Upper lobe of left lung (tissue), 6 donors: ENCODE results near the gene ZNF506. TPM values are rescaled to one million over a fixed set of nuclear protein-coding genes. Genes with fewer than 3 reads are reported as not detected.
"Not testable (repeated sequence)": the region's sequence is repeated elsewhere in the genome, so short reads cannot be mapped to it uniquely, and the experiment has no call there.

Experiments used
- ATAC-seq, 2 donors: fragments of 200-7000 bp; cut with Tn5 transposase; one replicate each; pipeline ENCODE4 v1.9.1; 2022; ENCODE audit warnings: mild to moderate bottlenecking in 2 of 2, moderate library complexity in 2 of 2; ENCODE audit not compliant: low FRiP score in 2 of 2
- DNase-seq, 2 donors: peaks; one replicate each; pipeline ENCODE4 v3.0.0-alpha.2; 2019 to 2020
- H3K27ac ChIP-seq, 4 donors: fragments of 200-600 bp; sonication (generic); one replicate each; pipeline ENCODE4 v1.5.1; 2016 to 2019
- H3K27me3 ChIP-seq, 4 donors: fragments of 200-600 bp; sonication (generic); one replicate each; pipeline ENCODE4 v1.5.1; 2017 to 2019
- H3K36me3 ChIP-seq, 4 donors: fragments of 200-600 bp; sonication (generic); one replicate each; pipeline ENCODE4 v1.5.1; 2016 to 2019
- H3K4me1 ChIP-seq, 4 donors: fragments of 200-600 bp; sonication (generic); one replicate each; pipeline ENCODE4 v1.5.1; 2018 to 2019
- H3K4me3 ChIP-seq, 4 donors: fragments of 200-600 bp; sonication (generic); one replicate each; pipeline ENCODE4 v1.5.1; 2017 to 2019; ENCODE audit warnings: mild to moderate bottlenecking in 2 of 4, moderate library complexity in 1 of 4
- H3K9me3 ChIP-seq, 4 donors: fragments of 200-600 bp; sonication (generic); one replicate each; pipeline ENCODE4 v1.5.1; 2018 to 2019
- EP300 ChIP-seq, 4 donors: sonication (generic); formaldehyde crosslinking; IDR thresholded peaks; one replicate each; pipeline ENCODE4 v1.5.1; 2017; ENCODE audit warnings: antibody characterized with exemption in 4 of 4, control low read depth in 2 of 4
- POLR2A ChIP-seq, 4 donors: fragments of 450-650 bp; IDR thresholded peaks; one replicate each; pipeline ENCODE4 v1.5.1; 2016 to 2017; ENCODE audit warnings: antibody characterized with exemption in 4 of 4, mild to moderate bottlenecking in 2 of 4
- POLR2AphosphoS5 ChIP-seq, 2 donors: sonication (generic); formaldehyde crosslinking; IDR thresholded peaks; one replicate each; pipeline ENCODE4 v1.5.1; 2017; ENCODE audit warnings: antibody characterized with exemption in 2 of 2
- WGBS, 2 donors: methylation state at CpG; one replicate each; pipeline ENCODE4 v1.1.5; 2017 to 2018; 5-methylcytosine and 5-hydroxymethylcytosine counted together
- total RNA-seq, 6 donors: library from RNA; depleted of rRNA in 4 of 6; stranded (reverse); fragments of >200 nt in 4 of 6; gene quantifications; one replicate each; pipeline versions ENCODE4 v1.1.0 to v1.2.1, GENCODE V29; 2016 to 2021
- TF ChIP-seq, protein P1 (sequence below), 6 experiments: fragments of 450-650 bp in 4 of 6; fragments of 200-600 bp in 2 of 6; sonication (generic) in 2 of 6; IDR thresholded peaks; one replicate each; pipeline ENCODE4 v1.5.1; 2016 to 2019; ENCODE audit warnings: antibody characterized with exemption in 6 of 6
- donor health status: DM: no; HTN: no; CAD: no; lungs with moderate emphysema.
- donor health status: DM: no; HTN: yes; CAD: no; lungs with severe emphysema.

ZNF506 gene
- total RNA-seq, 6 donors from 2014 or later, result 13.2 to 47.1 (median 19.1) TPM

DNA sequence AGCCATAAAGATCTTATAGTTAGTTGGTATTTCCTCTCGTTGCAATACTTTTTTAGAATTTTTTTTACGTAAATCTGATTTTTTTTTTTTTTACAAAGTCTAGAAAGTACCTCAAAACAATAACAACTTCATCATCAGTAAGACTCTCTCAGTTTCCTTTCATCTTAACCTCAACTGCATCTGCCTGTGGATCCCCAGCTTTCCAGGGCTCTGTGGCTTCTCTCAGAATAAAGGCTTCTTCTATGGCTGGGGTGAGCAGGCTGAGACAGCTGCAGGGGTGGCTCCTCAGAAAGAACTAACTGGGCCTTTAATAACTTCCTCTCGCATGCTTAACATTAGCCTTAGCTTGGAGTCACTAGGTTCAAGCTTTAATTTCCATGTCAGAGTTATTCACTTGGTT, 4.2 kb downstream of the ZNF506 start:
- WGBS, 2 donors, result 87 to 89% methylated on average over 3 of the region's 3 CpGs
- TF ChIP-seq POLR2A (IDR thresholded peaks at IDR 0.05) (no peak), POLR2AphosphoS5 (IDR thresholded peaks at IDR 0.05) (no peak), EP300 (IDR thresholded peaks at IDR 0.05) (no peak)
- TF ChIP-seq, protein P1, sequence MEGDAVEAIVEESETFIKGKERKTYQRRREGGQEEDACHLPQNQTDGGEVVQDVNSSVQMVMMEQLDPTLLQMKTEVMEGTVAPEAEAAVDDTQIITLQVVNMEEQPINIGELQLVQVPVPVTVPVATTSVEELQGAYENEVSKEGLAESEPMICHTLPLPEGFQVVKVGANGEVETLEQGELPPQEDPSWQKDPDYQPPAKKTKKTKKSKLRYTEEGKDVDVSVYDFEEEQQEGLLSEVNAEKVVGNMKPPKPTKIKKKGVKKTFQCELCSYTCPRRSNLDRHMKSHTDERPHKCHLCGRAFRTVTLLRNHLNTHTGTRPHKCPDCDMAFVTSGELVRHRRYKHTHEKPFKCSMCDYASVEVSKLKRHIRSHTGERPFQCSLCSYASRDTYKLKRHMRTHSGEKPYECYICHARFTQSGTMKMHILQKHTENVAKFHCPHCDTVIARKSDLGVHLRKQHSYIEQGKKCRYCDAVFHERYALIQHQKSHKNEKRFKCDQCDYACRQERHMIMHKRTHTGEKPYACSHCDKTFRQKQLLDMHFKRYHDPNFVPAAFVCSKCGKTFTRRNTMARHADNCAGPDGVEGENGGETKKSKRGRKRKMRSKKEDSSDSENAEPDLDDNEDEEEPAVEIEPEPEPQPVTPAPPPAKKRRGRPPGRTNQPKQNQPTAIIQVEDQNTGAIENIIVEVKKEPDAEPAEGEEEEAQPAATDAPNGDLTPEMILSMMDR (IDR thresholded peaks at IDR 0.05), result no peak
- no peak overlapping the region for H3K27ac ChIP-seq
- peaks cover 0 to 35% (median 26%) of the 10 kb centered on the region in 4 donors for H3K9me3 ChIP-seq
- DNase-seq (no peak), ATAC-seq (no peak)
- H3K4me1 ChIP-seq, result peaks cover 7 to 29% (median 15%) of the 10 kb centered on the region in 4 donors
- H3K36me3 ChIP-seq, result peaks cover 0 to 22% (median 7%) of the 10 kb centered on the region in 4 donors
- no peak overlapping the region for H3K4me3 ChIP-seq
- no peaks in the 10 kb centered on the region for H3K27me3 ChIP-seq

DNA sequence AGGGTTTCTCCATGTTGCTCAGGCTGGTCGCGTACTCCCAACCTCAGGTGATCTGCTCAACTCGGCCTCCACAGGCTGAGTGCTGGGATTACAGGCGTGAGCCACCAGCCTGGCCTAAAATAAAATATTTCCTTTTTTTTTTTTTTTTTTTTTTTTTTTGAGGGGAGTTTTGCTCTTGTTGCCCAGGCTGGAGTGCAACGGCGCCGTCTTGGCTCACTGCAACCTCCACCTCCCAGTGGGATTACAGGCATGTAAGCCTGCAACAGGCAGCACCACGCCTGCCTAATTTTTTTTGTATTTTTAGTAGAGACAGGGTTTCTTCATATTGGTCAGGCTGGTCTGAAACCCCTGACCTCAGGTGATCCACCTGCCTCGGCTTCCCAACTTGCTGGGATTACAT, 4.9 kb downstream of the ZNF506 start:
- Histone ChIP-seq H3K9me3 (peaks cover 0 to 39% (median 27%) of the 10 kb centered on the region in 4 donors), H3K4me1 (peaks cover 7 to 24% (median 14%) of the 10 kb centered on the region in 4 donors), H3K4me3 (no peak overlapping the region), H3K27ac (no peak overlapping the region), H3K27me3 (no peaks in the 10 kb centered on the region), H3K36me3 (peaks cover 0 to 24% (median 7%) of the 10 kb centered on the region in 4 donors)
- no peak for DNase-seq
- peak in 1 of 2 donors; percentile 38 for ATAC-seq
- WGBS, 2 donors, result 90 to 91% methylated on average over 9 of the region's 9 CpGs
- TF ChIP-seq EP300 (IDR thresholded peaks at IDR 0.05), result no peak
- TF ChIP-seq, protein P1 (IDR thresholded peaks at IDR 0.05), result no peak
- no peak for TF ChIP-seq POLR2A (IDR thresholded peaks at IDR 0.05)
- TF ChIP-seq POLR2AphosphoS5 (IDR thresholded peaks at IDR 0.05), result no peak

DNA sequence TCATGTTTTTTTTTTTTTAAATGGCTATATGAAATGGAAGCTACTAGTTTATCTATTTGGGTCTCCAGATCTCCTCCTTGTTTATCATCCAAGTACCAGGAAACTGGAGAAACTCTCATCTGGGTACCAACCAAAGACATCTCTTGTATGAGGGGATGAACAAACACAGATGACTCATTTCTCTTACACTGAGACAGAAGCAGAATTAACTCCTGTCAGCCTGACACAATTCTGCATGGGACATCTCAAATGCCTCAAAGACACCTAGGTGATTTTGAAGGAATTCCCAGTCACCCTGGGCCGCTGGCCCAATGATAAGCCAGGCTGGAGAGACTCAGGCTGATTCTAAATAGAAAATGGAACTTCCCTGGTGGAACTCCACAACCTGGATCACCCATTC, 9.6 kb downstream of the ZNF506 start:
- H3K4me3 ChIP-seq, DNase-seq, H3K4me1 ChIP-seq, ATAC-seq, H3K27ac ChIP-seq, H3K27me3 ChIP-seq: not testable (repeated sequence)
- H3K9me3 ChIP-seq, result peaks cover 0 to 40% (median 36%) of the 10 kb centered on the region in 4 donors
- peaks cover 0 to 21% (median 8%) of the 10 kb centered on the region in 4 donors for H3K36me3 ChIP-seq
- WGBS, 2 donors, result 100% methylated on average over 1 of the region's 1 CpG

DNA sequence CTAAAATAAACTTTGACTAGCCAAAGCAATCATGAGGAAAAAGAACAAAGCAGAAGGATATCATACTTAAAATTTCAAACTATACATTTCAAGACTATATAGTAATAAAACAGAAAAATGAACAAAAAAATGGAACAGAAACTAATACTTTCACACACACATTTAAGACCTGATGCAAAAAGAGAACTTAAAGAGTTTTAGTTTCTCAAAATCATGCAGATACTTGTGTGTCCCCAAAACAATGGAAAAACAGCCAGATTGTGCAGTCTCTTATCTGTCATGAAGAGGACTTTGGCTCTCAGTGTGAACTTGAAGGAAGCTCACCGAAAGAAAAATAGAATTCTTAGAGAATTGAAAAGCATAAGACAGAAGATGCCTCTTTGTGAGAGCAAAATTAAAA, 16.1 kb downstream of the ZNF506 start:
- DNase-seq (no peak), ATAC-seq (no peak)
- Histone ChIP-seq H3K27ac (no peak overlapping the region), H3K27me3 (no peaks in the 10 kb centered on the region), H3K9me3 (peaks cover 0 to 39% (median 26%) of the 10 kb centered on the region in 4 donors), H3K36me3 (peaks cover 0 to 55% (median 23%) of the 10 kb centered on the region in 4 donors), H3K4me1 (peaks cover 0 to 2% (median 0%) of the 10 kb centered on the region in 4 donors), H3K4me3 (no peak overlapping the region)
- no peak for TF ChIP-seq POLR2AphosphoS5 (IDR thresholded peaks at IDR 0.05)
- TF ChIP-seq EP300 (IDR thresholded peaks at IDR 0.05), result no peak
- TF ChIP-seq POLR2A (IDR thresholded peaks at IDR 0.05), result no peak
- TF ChIP-seq, protein P1 (IDR thresholded peaks at IDR 0.05), result no peak
- 95 to 97% methylated on average over 1 of the region's 1 CpG for WGBS, 2 donors

DNA sequence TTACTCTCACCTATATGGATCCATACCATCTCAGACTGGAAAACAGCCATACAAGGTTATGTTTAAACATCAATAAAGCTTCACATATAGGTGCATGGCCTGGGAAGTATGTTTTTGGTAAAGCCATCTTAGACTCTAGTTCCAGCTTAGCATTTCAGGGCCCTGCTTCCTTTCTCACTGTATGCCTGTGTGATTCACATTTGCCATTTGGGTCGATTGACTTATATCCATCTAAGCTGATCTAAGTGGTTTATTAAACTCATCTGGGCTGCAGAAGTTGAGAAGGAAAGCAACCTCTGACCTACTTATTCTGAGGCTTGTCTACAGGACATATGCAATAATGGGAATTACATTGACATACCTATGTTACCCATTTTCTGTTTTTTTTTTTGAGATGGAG, 33.5 kb downstream of the ZNF506 start:
- ATAC-seq (no peak), DNase-seq (no peak)
- H3K36me3 ChIP-seq, result peaks cover 13 to 74% (median 43%) of the 10 kb centered on the region in 4 donors
- H3K27me3 ChIP-seq, result no peaks in the 10 kb centered on the region
- WGBS, 2 donors, result 91 to 96% methylated on average over 1 of the region's 1 CpG
- no peak overlapping the region for H3K4me3 ChIP-seq
- H3K27ac ChIP-seq, result no peak overlapping the region
- TF ChIP-seq POLR2A (IDR thresholded peaks at IDR 0.05), result no peak
- TF ChIP-seq, protein P1 (IDR thresholded peaks at IDR 0.05), result no peak
- TF ChIP-seq POLR2AphosphoS5 (IDR thresholded peaks at IDR 0.05), result no peak
- TF ChIP-seq EP300 (IDR thresholded peaks at IDR 0.05), result no peak
- H3K4me1 ChIP-seq, result no peaks in the 10 kb centered on the region
- peaks cover under 1 to 42% (median 23%) of the 10 kb centered on the region in 4 donors for H3K9me3 ChIP-seq

DNA sequence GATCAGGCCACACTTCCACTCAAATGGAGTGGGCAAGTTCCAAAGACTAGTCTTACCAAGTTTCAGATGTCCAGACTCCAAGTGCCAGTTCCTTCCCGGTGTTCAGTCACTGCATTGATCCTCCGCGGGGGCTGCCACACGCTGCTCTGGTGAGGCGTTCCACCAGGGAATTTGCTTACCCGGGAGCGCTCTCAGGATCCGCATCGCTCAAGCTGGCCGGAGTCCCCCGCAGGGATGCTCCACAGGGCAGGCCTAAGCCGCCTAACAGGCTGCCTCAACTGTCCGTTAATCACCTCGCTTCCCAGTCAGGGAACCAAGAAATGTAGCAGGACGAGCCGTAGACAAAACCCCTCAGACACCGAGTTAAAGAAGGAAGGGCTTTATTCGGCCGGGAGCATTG, 36.1 kb downstream of the ZNF506 start:
- H3K27ac ChIP-seq, H3K4me3 ChIP-seq, H3K27me3 ChIP-seq, H3K4me1 ChIP-seq, ATAC-seq: not testable (repeated sequence)
- DNase-seq, result peak in 1 of 2 donors; percentile 59
- peaks cover 3 to 52% (median 27%) of the 10 kb centered on the region in 4 donors for H3K36me3 ChIP-seq
- WGBS, 2 donors, result 98 to 99% methylated on average over 19 of the region's 19 CpGs
- peaks cover 0 to 33% (median 22%) of the 10 kb centered on the region in 4 donors for H3K9me3 ChIP-seq
